Activated CD8-positive, alpha-beta memory T cell treated with anti-CD3 and anti-CD28 coated beads for 36 hours (primary cell): Measurements from ENCODE around the gene WNK4. TPM values are rescaled to one million over a fixed set of nuclear protein-coding genes. Genes with fewer than 3 reads are reported as not detected.

Experiments used
- CTCF ChIA-PET: fragments of 350-600 bp; sonication (Branson Sonifier 250); formaldehyde crosslinking; loops from one replicate; lab custom pipeline; 2021; ENCODE audit warnings: antibody characterized with exemption; lab: Charles Lee
- POLR2A ChIA-PET: fragments of 350-600 bp; sonication (Branson Sonifier 250); formaldehyde crosslinking; loops from one replicate; lab custom pipeline; 2021; ENCODE audit warnings: antibody characterized with exemption; lab: Charles Lee
- total RNA-seq, 2 experiments: library from RNA; stranded (reverse); gene quantifications; one replicate each; pipeline ENCODE4 v1.2.3, GENCODE V29; 2021

The WNK4 gene
- total RNA-seq, 2 experiments from 2014 or later, result 0.23 to 0.38 TPM

GRCh38 chr17:42845918-42846593 is 65.6 kb downstream of the WNK4 start:
- ChIA-PET POLR2A (interaction anchor here (1.0 to 1.7 kb wide), 3 partner anchors 13 to 152 kb away, joined by 3 to 4 read pairs (median 3); partner anchors contain the start of genes BECN1, PSME3 and RPL27), CTCF (interaction anchor here (0.6 to 2.0 kb wide), 4 partner anchors 13 to 1172 kb away, joined by 3 to 8 read pairs (median 3); partner anchors contain the start of genes PSME3 and RPL27)

Other genes with a start within 250 kb of the WNK4 start
- 10 to 100 TPM; 15.0 to 17.6 TPM for gene NAGLU, start 244.4 kb upstream of the WNK4 start, total RNA-seq
- gene HSD17B1, start 227.7 kb upstream of the WNK4 start, total RNA-seq, result under 1 TPM; 0.19 to 0.29 TPM
- 100 to 1,000 TPM; 118 to 120 TPM for gene COASY, start 218.5 kb upstream of the WNK4 start, total RNA-seq
- 10 to 100 TPM; 59.9 to 66.2 TPM for gene MLX, start 213.5 kb upstream of the WNK4 start, total RNA-seq
- 10 to 100 TPM; 37.0 to 42.1 TPM for gene PSMC3IP, start 202.9 kb upstream of the WNK4 start, total RNA-seq
- 10 to 100 TPM; 29.6 to 30.2 TPM for gene RETREG3, start 171.2 kb upstream of the WNK4 start, total RNA-seq
- gene TUBG1, start 170.9 kb upstream of the WNK4 start, total RNA-seq, result 100 to 1,000 TPM; 118 to 123 TPM
- gene TUBG2, start 121.3 kb upstream of the WNK4 start, total RNA-seq, result 10 to 100 TPM; 11.4 to 12.9 TPM
- gene PLEKHH3, start 103.6 kb upstream of the WNK4 start, total RNA-seq, result 1 to 10 TPM; 1.0 to 1.4 TPM
- under 1 TPM; 0.10 to 0.38 TPM for gene CCR10, start 98.8 kb upstream of the WNK4 start, total RNA-seq
- gene CNTNAP1, start 98.1 kb upstream of the WNK4 start, total RNA-seq, result 1 to 10 TPM; 2.9 to 3.8 TPM
- 10 to 100 TPM; 27.2 to 29.2 TPM for gene EZH1, start 35.6 kb upstream of the WNK4 start, total RNA-seq
- not detected for gene RAMP2, start 19.4 kb upstream of the WNK4 start, total RNA-seq
- 10 to 100 TPM; 95.2 to 96.5 TPM for gene VPS25, start 7.2 kb upstream of the WNK4 start, total RNA-seq
- gene COA3, start 18.1 kb downstream of the WNK4 start, total RNA-seq, result 10 to 100 TPM; 54.0 to 56.7 TPM
- not detected for gene CNTD1, start 18.3 kb downstream of the WNK4 start, total RNA-seq
- 10 to 100 TPM; 86.2 to 88.3 TPM for gene BECN1, start 43.7 kb downstream of the WNK4 start, total RNA-seq
- gene PSME3, start 52.8 kb downstream of the WNK4 start, total RNA-seq, result 100 to 1,000 TPM; 226 to 244 TPM
- 1 to 10 TPM; 2.4 to 2.6 TPM for gene AOC2, start 64.0 kb downstream of the WNK4 start, total RNA-seq
- gene AOC3, start 70.6 kb downstream of the WNK4 start, total RNA-seq, result 1 to 10 TPM; 1.0 TPM
- gene G6PC1, start 120.2 kb downstream of the WNK4 start, total RNA-seq, result not detected
- gene AARSD1, start 183.8 kb downstream of the WNK4 start, total RNA-seq, result 10 to 100 TPM; 88.5 to 95.4 TPM
- gene PTGES3L, start 199.5 kb downstream of the WNK4 start, total RNA-seq, result under 1 TPM; 0.63 to 0.80 TPM
- gene RUNDC1, start 200.0 kb downstream of the WNK4 start, total RNA-seq, result 10 to 100 TPM; 14.4 to 14.9 TPM
- gene RPL27, start 217.8 kb downstream of the WNK4 start, total RNA-seq, result 1,000 to 10,000 TPM; 1,386 to 1,409 TPM
- gene IFI35, start 226.2 kb downstream of the WNK4 start, total RNA-seq, result 10 to 100 TPM; 19.0 to 21.9 TPM
- gene VAT1, start 241.8 kb downstream of the WNK4 start, total RNA-seq, result 10 to 100 TPM; 33.6 to 36.0 TPM
- under 1 TPM; 0.06 TPM for gene RND2, start 244.6 kb downstream of the WNK4 start, total RNA-seq